Measurements from ENCODE around the gene LRP1.

The LRP1 gene

DNA sequence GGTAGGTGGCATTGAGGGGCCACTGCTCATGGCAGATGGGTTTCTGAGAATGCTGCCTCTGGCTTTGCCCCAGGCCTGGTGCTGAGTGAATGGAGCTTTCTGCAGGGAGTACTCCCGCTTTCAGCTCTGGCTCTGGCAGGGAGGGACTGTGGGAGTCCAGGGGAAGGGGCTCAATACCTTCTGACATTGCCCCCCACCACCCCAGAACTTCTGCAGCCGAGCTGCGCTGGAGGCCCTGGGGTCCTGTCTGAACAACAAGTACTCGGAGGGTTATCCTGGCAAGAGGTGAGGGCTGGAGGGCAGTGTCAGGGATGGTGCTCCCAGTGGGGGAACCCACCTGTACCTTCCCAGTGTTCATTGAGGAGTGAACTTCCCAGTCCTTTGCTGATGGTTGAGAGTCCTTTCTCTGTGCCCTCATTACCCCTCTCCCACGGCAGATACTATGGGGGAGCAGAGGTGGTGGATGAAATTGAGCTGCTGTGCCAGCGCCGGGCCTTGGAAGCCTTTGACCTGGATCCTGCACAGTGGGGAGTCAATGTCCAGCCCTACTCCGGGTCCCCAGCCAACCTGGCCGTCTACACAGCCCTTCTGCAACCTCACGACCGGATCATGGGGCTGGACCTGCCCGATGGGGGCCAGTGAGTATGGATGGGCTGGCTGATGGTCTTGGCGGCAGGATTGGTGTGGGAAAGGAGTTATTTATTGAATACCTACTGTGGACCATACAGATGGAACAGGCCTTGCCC is 103.2 kb downstream of the LRP1 start:
- no peak overlapping the region for H3K27ac Mint-ChIP-seq
- peaks cover 51% of the 10 kb centered on the region for H3K36me3 Mint-ChIP-seq

DNA sequence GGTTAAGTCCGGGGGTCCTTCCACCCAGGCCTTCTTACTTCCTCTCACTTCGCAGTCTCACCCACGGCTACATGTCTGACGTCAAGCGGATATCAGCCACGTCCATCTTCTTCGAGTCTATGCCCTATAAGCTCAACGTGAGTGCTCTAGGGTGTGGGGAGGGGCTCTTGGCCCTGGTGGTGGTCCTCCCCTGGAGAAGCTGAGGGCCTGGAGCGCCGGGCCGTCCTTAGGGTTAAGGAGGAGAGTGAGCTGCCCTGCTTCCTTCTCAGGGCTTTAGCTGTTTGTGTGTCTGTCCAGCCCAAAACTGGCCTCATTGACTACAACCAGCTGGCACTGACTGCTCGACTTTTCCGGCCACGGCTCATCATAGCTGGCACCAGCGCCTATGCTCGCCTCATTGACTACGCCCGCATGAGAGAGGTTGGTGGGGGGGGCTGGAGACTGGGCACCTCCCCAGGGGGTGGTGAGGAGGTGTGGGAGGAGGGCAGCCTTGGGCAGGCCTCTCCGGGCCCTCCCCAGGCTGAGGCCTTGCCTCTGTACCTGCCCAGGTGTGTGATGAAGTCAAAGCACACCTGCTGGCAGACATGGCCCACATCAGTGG is 104.0 kb downstream of the LRP1 start:
- H3K9me3 Mint-ChIP-seq: no peaks in the 10 kb centered on the region
- H3K27me3 Mint-ChIP-seq: peaks cover 34% of the 10 kb centered on the region
- CTCF ChIA-PET: interaction anchor here (11.0 to 13.5 kb wide), 2 partner anchors 8 to 18 kb away, joined by 115 to 281 read pairs; a partner anchor contains a TSS
- DNase-seq: no peak
- H3K4me3 Mint-ChIP-seq: no peak overlapping the region
- peaks cover 51% of the 10 kb centered on the region for H3K36me3 Mint-ChIP-seq
- H3K4me1 Mint-ChIP-seq: peaks cover 73% of the 10 kb centered on the region
- no peak overlapping the region for H3K27ac Mint-ChIP-seq

More for the DNA sequence above, 103.2 kb downstream of the LRP1 start:
- no peaks in the 10 kb centered on the region for H3K9me3 Mint-ChIP-seq
- CTCF ChIA-PET: interaction anchor here (11.0 to 13.5 kb wide), 2 partner anchors 9 to 17 kb away, joined by 115 to 281 read pairs; a partner anchor contains a TSS
- H3K4me3 Mint-ChIP-seq: peak overlapping the region; percentile 92
- DNase-seq: no peak
- H3K4me1 Mint-ChIP-seq: peaks cover 71% of the 10 kb centered on the region
- H3K27me3 Mint-ChIP-seq: peaks cover 34% of the 10 kb centered on the region

DNA sequence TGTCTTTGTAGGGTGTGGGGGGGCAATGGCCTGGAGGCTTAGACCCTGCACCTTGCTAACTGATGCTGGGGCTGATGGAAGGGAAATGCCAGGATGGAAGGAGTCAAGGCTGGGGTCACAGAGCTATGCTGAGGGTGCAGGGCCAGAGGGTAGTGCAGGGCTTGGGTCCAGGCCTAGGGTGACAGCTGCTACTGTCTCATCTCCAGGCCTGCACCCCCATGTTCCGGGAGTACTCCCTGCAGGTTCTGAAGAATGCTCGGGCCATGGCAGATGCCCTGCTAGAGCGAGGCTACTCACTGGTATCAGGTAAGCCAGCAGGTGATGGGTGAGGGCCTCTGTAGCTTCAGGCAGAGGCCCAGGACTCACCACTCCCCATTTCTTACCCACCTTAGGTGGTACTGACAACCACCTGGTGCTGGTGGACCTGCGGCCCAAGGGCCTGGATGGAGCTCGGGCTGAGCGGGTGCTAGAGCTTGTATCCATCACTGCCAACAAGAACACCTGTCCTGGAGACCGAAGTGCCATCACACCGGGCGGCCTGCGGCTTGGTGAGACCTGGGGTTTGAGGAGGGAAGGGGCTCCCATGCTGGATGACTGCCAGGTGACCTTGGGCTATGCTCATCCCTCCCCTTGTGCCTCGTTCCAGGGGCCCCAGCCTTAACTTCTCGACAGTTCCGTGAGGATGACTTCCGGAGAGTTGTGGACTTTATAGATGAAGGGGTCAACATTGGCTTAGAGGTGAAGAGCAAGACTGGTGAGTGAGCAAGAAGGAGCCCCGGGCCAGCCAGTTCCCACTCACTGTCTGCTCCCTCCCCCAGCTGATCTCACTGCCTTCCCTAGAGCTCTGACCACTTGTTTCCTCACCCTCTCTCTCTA is 105.3 kb downstream of the LRP1 start:
- no peak overlapping the region for H3K27ac Mint-ChIP-seq
- H3K27me3 Mint-ChIP-seq: peaks cover 36% of the 10 kb centered on the region
- H3K36me3 Mint-ChIP-seq: peaks cover 54% of the 10 kb centered on the region
- peaks cover 79% of the 10 kb centered on the region for H3K4me1 Mint-ChIP-seq
- no peaks in the 10 kb centered on the region for H3K9me3 Mint-ChIP-seq
- CTCF ChIA-PET: interaction anchor here (0.9 to 13.5 kb wide), 4 partner anchors 7 to 20 kb away, joined by 3 to 281 read pairs (median 60); a partner anchor contains a TSS
- no peak for DNase-seq
- no peak overlapping the region for H3K4me3 Mint-ChIP-seq

DNA sequence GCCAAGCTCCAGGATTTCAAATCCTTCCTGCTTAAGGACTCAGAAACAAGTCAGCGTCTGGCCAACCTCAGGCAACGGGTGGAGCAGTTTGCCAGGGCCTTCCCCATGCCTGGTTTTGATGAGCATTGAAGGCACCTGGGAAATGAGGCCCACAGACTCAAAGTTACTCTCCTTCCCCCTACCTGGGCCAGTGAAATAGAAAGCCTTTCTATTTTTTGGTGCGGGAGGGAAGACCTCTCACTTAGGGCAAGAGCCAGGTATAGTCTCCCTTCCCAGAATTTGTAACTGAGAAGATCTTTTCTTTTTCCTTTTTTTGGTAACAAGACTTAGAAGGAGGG is 105.9 kb downstream of the LRP1 start:
- H3K4me3 Mint-ChIP-seq: no peak overlapping the region

DNA sequence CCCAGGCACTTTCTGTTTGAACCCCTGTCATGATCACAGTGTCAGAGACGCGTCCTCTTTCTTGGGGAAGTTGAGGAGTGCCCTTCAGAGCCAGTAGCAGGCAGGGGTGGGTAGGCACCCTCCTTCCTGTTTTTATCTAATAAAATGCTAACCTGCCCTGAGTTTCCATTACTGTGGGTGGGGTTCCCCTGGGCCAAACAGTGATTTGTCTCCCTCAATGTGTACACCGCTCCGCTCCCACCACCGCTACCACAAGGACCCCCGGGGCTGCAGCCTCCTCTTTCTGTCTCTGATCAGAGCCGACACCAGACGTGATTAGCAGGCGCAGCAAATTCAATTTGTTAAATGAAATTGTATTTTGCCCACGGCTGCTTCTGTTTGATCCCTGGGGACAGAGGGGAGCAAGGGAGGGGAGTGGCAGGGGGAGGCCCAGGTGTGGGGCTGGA is 106.3 kb downstream of the LRP1 start:
- no peak overlapping the region for H3K4me3 Mint-ChIP-seq
- no peaks in the 10 kb centered on the region for H3K9me3 Mint-ChIP-seq
- H3K36me3 Mint-ChIP-seq: peaks cover 53% of the 10 kb centered on the region
- CTCF ChIA-PET: interaction anchor here (1.0 to 13.5 kb wide), 2 partner anchors 6 to 21 kb away, joined by 5 to 281 read pairs; a partner anchor contains a TSS
- peaks cover 78% of the 10 kb centered on the region for H3K4me1 Mint-ChIP-seq
- peaks cover 46% of the 10 kb centered on the region for H3K27me3 Mint-ChIP-seq
- no peak for DNase-seq
- H3K27ac Mint-ChIP-seq: no peak overlapping the region

More for the DNA sequence above, 105.9 kb downstream of the LRP1 start:
- no peak for DNase-seq
- H3K9me3 Mint-ChIP-seq: no peaks in the 10 kb centered on the region
- H3K4me1 Mint-ChIP-seq: peaks cover 78% of the 10 kb centered on the region
- H3K27me3 Mint-ChIP-seq: peaks cover 42% of the 10 kb centered on the region
- no peak overlapping the region for H3K27ac Mint-ChIP-seq
- CTCF ChIA-PET: interaction anchor here (1.0 to 13.5 kb wide), 2 partner anchors 6 to 20 kb away, joined by 5 to 281 read pairs; a partner anchor contains a TSS
- H3K36me3 Mint-ChIP-seq: peaks cover 54% of the 10 kb centered on the region

DNA sequence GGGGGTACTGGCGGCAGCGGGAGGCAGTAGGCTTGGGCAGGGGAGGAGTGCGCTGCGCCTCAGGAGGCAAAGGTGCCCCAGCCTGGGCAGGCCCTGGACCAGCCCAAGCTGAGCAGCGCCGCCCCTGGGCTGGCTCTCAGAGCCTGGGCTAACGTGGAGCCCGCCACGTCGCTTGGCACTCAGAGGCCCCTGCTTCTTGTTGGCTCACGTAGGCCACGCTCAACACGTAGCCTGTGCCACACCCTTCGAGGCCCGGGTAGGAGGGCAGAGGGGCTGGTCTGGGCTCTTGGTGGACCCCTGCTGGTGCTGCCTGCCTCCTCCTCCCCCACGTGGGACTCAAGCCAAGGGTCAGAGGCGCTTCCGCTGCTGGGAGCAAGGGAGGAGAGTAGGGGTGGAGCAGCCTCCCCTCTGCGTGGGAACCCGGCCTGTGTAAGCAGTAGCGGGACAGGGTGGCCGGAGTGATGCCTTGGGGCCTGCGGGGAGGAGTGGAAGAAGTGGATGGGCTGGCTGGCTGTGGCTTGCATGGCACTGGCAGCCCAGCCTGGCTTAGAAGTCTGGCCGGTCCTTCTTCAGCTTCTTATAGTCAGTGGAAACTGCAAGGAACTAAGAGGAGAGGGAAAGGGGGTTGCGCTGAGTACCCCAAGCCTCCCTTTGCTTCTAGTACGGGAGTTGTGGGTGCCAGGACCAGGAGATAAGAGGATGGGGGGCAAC is 106.9 kb downstream of the LRP1 start:
- Mint-ChIP-seq H3K27me3 (peaks cover 51% of the 10 kb centered on the region), H3K9me3 (no peaks in the 10 kb centered on the region), H3K27ac (no peak overlapping the region), H3K4me1 (peaks cover 76% of the 10 kb centered on the region), H3K36me3 (peaks cover 48% of the 10 kb centered on the region), H3K4me3 (no peak overlapping the region)
- DNase-seq: no peak
- CTCF ChIA-PET: interaction anchor here (10.2 kb wide), 1 partner anchor 7 kb away, joined by 281 read pairs; the partner anchor contains the start of gene SHMT2

DNA sequence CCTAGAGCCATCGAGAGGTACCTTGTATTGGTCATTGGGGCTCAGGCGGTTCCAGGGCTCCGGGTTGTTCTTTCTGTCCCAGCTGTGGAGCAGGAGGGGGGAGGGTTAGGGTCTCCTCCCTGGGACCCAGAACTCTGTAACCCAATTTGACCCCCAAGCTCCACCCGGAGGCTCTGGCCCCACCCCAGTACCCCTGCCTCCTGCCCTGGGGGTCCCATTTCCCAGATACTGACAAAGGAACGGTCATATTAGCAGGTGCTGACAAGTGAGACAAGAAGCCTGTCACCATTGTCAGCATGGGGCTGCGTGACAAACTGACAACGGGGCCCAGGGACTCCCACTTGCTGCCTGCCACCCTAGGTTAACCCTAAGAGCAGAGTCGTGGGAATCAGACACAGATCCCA is 107.4 kb downstream of the LRP1 start:
- H3K4me1 Mint-ChIP-seq: peaks cover 76% of the 10 kb centered on the region

DNA sequence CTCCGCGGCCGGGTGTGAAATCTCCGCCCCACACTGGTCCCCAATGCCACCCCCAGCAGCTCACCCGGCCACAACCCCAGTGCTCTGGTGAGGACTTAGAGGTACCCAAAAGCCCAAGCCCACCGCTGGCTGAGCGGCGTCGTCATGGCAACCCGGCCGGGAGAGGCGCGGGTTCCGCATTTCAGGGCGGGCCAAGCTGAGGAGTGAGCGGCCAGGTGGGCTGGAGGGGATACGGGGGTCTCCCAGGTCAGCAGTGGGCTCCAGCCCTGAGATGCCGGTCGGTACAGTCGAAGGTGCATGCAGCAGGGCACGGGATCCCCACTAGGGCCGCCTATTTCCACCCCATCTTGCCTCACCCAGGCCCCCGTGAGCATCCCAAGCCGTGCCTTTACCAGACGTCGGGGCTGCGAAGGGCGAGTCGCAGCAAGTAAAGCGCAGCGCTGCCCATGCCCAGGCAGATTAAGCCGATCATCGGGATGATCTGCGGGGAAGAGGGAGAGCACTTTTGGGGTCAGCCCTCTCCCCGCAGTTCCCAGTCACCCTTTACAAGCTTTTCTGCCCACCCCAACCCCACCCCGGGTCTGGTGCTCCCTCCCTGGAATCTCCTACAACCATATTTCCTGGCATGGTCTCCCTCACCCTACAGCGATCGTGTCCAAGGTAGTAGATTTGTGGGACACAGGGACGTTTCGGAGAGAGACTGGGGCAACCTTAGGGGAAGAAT is 108.1 kb downstream of the LRP1 start:
- Mint-ChIP-seq H3K27me3 (peaks cover 63% of the 10 kb centered on the region), H3K9me3 (no peaks in the 10 kb centered on the region), H3K4me1 (peaks cover 76% of the 10 kb centered on the region), H3K27ac (no peak overlapping the region), H3K36me3 (peaks cover 41% of the 10 kb centered on the region), H3K4me3 (no peak overlapping the region)
- CTCF ChIA-PET: interaction anchor here (10.2 to 11.9 kb wide), 2 partner anchors 9 to 21 kb away, joined by 281 to 318 read pairs; partner anchors contain the start of genes NXPH4 and SHMT2
- DNase-seq: no peak

More for the DNA sequence above, 107.4 kb downstream of the LRP1 start:
- CTCF ChIA-PET: interaction anchor here (10.2 kb wide), 1 partner anchor 8 kb away, joined by 281 read pairs; the partner anchor contains the start of gene SHMT2
- peaks cover 57% of the 10 kb centered on the region for H3K27me3 Mint-ChIP-seq
- H3K9me3 Mint-ChIP-seq: no peaks in the 10 kb centered on the region
- H3K36me3 Mint-ChIP-seq: peaks cover 45% of the 10 kb centered on the region
- no peak for DNase-seq
- H3K4me3 Mint-ChIP-seq: no peak overlapping the region
- no peak overlapping the region for H3K27ac Mint-ChIP-seq

DNA sequence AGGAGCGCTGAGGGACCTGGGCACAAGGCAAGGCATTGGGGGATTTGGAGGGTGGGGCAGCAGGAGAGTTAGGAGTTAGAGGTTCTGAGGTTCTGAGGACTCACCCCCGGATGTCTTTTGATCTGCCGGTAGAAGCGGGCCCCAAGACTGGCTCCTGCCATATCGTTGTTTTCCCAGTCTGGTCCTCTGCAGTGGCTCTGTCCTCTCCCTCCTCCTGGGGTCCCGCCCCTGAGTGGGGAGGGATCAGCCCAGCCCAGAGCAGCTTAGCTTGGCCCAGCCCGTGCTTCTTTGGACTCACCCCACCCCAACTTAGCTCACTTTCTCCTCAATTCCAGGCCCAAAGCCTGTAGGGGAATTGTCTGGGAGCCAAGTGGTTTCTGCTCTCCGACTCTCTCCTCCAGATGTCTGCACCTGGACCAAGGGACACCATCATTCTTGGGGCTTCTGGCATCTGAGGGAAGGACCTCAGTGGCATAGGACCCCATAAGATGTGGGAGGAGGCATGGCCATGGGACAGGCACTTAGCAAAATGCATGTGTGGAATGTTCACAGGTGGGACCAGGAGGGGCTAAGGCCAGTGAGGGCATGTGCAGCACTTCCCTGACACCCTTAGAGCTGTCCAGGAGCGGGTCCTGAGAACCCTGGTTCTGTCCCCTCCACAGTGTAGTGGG is 108.8 kb downstream of the LRP1 start:
- H3K27ac Mint-ChIP-seq: peak overlapping the region; percentile 54
- H3K4me1 Mint-ChIP-seq: peaks cover 78% of the 10 kb centered on the region
- H3K4me3 Mint-ChIP-seq: no peak overlapping the region
- peaks cover 34% of the 10 kb centered on the region for H3K36me3 Mint-ChIP-seq
- peaks cover 70% of the 10 kb centered on the region for H3K27me3 Mint-ChIP-seq
- no peak for DNase-seq
- H3K9me3 Mint-ChIP-seq: no peaks in the 10 kb centered on the region
- CTCF ChIA-PET: interaction anchor here (1.1 to 11.9 kb wide), 3 partner anchors 9 to 219 kb away, joined by 4 to 318 read pairs (median 281); partner anchors contain the start of genes INHBE, NXPH4 and SHMT2

DNA sequence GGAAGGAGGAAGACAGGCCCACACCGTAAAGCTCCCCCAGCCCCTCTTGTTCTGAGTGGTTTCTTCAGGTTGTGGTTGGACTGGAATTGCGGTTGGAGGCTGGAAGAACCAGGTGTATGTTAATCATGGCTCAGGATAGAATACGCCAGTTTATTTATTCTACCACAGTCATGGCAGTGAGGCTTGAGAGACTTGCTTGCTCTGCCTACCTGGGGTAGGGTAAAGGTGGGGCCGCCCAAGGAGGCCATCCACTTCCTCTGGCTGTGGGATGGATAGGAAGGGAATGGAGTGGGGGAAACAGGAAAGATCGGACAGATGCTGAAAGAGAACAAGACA is 109.3 kb downstream of the LRP1 start:
- Mint-ChIP-seq H3K27me3 (peaks cover 75% of the 10 kb centered on the region), H3K27ac (peak overlapping the region; percentile 54), H3K4me3 (peak overlapping the region; percentile 64), H3K9me3 (no peaks in the 10 kb centered on the region), H3K4me1 (peaks cover 80% of the 10 kb centered on the region), H3K36me3 (peaks cover 30% of the 10 kb centered on the region)
- CTCF ChIA-PET: interaction anchor here (1.1 to 11.9 kb wide), 3 partner anchors 10 to 218 kb away, joined by 4 to 318 read pairs (median 281); partner anchors contain the start of genes INHBE, NXPH4 and SHMT2
- DNase-seq: no peak

DNA sequence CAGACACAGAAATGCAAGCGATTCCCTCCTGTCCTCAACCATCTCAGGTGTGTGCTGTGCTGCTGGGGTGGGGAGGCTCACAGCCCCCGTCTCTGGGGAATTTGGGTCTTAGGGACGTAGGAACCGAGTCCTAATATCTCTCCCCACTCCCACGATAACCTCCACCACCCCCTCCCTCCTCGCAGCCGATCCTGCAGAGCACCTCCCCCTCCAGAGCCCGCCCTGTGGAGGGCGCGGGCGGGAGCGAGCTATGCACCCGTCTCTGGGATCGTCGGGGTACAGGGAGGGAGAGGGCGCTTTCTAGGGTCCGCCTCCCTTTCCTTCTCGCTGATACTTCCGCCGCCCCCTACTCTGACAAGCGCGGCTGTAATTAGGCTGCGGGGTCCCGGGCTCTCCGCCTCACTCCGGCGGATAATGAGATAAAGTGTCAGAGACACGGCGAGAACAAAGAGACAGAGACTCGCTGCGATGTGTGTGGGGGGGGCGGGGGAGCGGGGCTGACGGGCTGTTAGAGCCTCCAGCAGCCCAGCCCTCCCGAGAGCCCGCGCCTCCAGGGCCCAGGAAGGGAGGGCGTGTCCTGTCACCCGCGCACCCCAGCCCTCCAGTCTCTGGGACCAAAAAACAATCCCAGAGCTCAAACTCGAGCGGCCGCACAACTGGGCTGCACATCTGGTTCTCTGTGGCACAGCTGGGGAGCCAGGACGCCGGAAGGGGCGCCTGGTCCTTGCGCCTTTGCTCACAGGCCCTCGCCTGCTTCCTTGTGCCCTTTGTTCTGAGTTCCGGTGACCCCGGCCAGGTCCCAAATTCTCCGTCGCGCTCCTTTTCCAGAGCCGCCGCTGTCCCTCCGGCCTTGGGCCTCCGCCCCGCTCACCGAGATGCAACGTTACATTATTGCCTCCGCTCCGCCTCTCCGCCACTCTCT is 109.9 kb downstream of the LRP1 start:
- CTCF ChIA-PET: interaction anchor here (0.9 to 11.9 kb wide), 4 partner anchors 10 to 217 kb away, joined by 3 to 318 read pairs (median 142); partner anchors contain the start of genes INHBE, NXPH4 and SHMT2

More for the DNA sequence above, 109.9 kb downstream of the LRP1 start:
- Mint-ChIP-seq H3K9me3 (no peaks in the 10 kb centered on the region), H3K36me3 (peaks cover 26% of the 10 kb centered on the region), H3K4me3 (peak overlapping the region; percentile 95), H3K27ac (no peak overlapping the region), H3K4me1 (peaks cover 82% of the 10 kb centered on the region), H3K27me3 (peaks cover 82% of the 10 kb centered on the region)
- DNase-seq: peak; percentile 60
